Parathyroid adenoma (tissue), 2 donors: Measurements from ENCODE around the gene TESMIN.

Experiments used
- H2AFZ ChIP-seq: fragments of 300-600 bp; sonication (generic); one replicate; pipeline ENCODE4 v1.7.0; 2017; ENCODE audit warnings: antibody characterized with exemption, mild to moderate bottlenecking
- H3K27ac ChIP-seq: fragments of 300-600 bp; sonication (generic); one replicate; pipeline ENCODE4 v1.7.0; 2017
- H3K27me3 ChIP-seq: fragments of 300-600 bp; sonication (generic); one replicate; pipeline ENCODE4 v1.7.0; 2017; ENCODE audit warnings: low read length; ENCODE audit not compliant: control insufficient read depth, insufficient read depth
- H3K36me3 ChIP-seq: fragments of 300-600 bp; sonication (generic); one replicate; pipeline ENCODE4 v1.7.0; 2017; ENCODE audit warnings: low read length; ENCODE audit not compliant: control insufficient read depth, insufficient read depth
- H3K4me1 ChIP-seq: fragments of 300-600 bp; sonication (generic); one replicate; pipeline ENCODE4 v1.7.0; 2017; ENCODE audit warnings: control low read depth
- H3K4me2 ChIP-seq: fragments of 300-600 bp; sonication (generic); one replicate; pipeline ENCODE4 v1.7.0; 2017; ENCODE audit warnings: low read length
- H3K4me3 ChIP-seq: fragments of 300-600 bp; sonication (generic); one replicate; pipeline ENCODE4 v1.7.0; 2017; ENCODE audit warnings: low read depth, low read length
- H3K79me2 ChIP-seq: fragments of 300-600 bp; sonication (generic); one replicate; pipeline ENCODE4 v1.7.0; 2017; ENCODE audit warnings: control low read depth
- H3K9ac ChIP-seq: fragments of 300-600 bp; sonication (generic); one replicate; pipeline ENCODE4 v1.7.0; 2017; ENCODE audit warnings: mild to moderate bottlenecking
- H3K9me3 ChIP-seq: fragments of 300-600 bp; sonication (generic); one replicate; pipeline ENCODE4 v1.7.0; 2017; ENCODE audit warnings: low read length; ENCODE audit not compliant: control insufficient read depth
- TF ChIP-seq, protein P1 (sequence below): fragments of 300-600 bp; sonication (generic); IDR thresholded peaks from one replicate; pipeline ENCODE4 v1.7.0; 2017; ENCODE audit warnings: antibody characterized with exemption, mild to moderate bottlenecking
- donor health status: primary hyperparathyroidism.

The TESMIN gene

GRCh38 chr11:68685656-68686380 lies 65.5 kb downstream of the TESMIN start:
- H3K79me2 ChIP-seq, result no peaks in the 10 kb centered on the region
- no peaks in the 10 kb centered on the region for H3K36me3 ChIP-seq
- no peaks in the 10 kb centered on the region for H3K4me1 ChIP-seq
- H3K4me2 ChIP-seq, result no peak overlapping the region
- no peak overlapping the region for H3K4me3 ChIP-seq
- no peaks in the 10 kb centered on the region for H3K9me3 ChIP-seq
- TF ChIP-seq, protein P1, sequence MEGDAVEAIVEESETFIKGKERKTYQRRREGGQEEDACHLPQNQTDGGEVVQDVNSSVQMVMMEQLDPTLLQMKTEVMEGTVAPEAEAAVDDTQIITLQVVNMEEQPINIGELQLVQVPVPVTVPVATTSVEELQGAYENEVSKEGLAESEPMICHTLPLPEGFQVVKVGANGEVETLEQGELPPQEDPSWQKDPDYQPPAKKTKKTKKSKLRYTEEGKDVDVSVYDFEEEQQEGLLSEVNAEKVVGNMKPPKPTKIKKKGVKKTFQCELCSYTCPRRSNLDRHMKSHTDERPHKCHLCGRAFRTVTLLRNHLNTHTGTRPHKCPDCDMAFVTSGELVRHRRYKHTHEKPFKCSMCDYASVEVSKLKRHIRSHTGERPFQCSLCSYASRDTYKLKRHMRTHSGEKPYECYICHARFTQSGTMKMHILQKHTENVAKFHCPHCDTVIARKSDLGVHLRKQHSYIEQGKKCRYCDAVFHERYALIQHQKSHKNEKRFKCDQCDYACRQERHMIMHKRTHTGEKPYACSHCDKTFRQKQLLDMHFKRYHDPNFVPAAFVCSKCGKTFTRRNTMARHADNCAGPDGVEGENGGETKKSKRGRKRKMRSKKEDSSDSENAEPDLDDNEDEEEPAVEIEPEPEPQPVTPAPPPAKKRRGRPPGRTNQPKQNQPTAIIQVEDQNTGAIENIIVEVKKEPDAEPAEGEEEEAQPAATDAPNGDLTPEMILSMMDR, result no peak
- no peak overlapping the region for H3K9ac ChIP-seq
- H2AFZ ChIP-seq, result no peak overlapping the region
- no peaks in the 10 kb centered on the region for H3K27me3 ChIP-seq
- H3K27ac ChIP-seq, result no peak overlapping the region

DNA sequence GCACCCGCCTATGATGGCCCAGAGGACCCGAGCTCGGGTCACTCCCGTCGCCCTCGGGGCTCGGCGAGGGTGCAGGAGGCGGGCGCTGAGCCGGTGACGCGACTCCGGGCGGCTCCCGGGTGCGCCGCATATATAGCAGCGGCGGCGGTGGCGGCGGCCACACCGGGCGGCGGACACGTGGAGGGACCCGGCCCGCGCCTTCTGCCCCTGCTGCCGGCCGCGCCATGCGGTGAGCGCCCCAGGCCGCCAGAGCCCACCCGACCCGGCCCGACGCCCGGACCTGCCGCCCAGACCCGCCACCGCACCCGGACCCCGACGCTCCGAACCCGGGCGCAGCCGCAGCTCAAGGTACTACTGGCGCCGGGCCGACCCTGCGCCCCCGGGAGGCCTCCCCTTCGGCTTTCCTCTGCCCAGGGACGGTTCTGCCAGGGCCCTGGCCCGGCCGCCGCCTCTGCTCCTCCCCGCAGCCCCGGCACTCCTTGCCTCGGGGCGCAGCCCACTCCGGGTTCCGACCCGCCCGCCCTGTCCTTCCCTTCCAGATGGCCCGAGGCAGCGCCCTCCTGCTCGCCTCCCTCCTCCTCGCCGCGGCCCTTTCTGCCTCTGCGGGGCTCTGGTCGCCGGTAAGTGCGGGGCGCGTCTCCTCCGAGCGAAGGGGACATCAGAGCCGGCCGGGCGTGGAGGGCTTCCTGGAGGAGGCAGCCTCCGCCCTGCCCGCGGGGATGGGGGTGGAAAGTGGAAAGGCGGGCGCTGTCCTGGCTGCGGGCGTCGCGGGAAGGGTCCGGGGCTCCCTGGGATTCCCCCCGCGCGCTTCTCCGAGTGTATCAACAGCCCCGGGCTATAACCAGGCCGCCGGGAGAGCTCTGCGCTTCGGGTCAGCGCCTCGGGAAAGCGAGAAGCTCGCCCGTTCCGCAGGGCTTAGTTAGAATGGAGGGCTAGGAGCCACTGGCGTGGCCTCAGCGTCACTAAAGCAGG lies 66.6 kb downstream of the TESMIN start, which contains the start of gene GAL:
Gene GAL, plus strand, starts transcription at position 160 of the 972 bp plus-strand sequence. Its CDS starts 380 bp downstream, at position 540.
- H3K4me1 ChIP-seq, result no peaks in the 10 kb centered on the region
- no peak within 1 kb of the TSS for H3K9ac ChIP-seq
- TF ChIP-seq, protein P1, result no peak
- H3K79me2 ChIP-seq, result no peaks in the 10 kb centered on the region
- H3K9me3 ChIP-seq, result no peaks in the 10 kb centered on the region
- peak within 1 kb of the TSS; percentile 22 for H3K4me2 ChIP-seq
- no peaks in the 10 kb centered on the region for H3K27me3 ChIP-seq
- H3K36me3 ChIP-seq, result no peaks in the 10 kb centered on the region
- H2AFZ ChIP-seq, result no peak within 1 kb of the TSS
- H3K4me3 ChIP-seq, result no peak within 1 kb of the TSS
- no peak within 1 kb of the TSS for H3K27ac ChIP-seq

DNA sequence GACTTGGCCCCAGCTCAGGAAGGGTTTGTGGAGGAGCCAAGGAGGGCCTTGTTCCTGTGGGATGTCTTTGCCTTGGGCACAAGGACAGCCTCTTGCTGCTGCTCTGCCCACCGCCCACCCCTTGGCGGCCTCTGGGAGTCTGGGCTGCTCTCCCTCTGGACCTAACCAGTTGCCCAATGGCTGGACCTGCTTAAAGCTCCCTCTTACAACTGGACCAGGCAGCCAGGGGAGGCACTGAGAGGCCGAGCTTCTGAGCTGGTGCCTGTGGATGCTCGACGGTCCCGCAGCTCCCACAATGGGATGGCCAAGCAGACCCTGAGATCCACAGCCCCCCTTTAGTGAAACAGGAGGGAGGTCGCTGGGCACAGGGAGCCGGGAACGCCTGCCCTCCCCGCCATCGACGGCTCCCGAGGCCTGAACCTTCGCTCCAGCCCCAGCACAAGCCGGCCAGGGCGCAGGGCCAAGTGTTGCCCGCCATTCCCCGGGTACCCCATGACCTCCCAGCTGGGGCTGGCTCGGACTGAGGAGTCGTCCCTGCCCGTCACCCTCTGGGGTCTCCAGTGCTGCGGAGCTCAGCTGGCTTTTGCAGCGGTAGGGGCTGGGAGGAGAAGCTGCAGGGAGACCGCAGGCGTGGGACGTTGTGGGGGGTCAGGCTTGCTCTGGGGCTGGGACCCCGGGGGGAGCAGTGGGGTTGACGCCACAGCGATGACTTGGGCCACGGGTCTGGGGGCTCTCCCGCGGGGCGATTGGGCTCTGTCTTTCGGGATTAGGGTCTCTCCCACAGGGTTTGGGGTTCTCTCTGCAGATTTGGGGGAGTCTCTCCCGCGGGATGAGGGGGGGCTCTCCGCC lies 67.6 kb downstream of the TESMIN start:
- H3K27me3 ChIP-seq, result no peaks in the 10 kb centered on the region
- H3K4me3 ChIP-seq, result no peak overlapping the region
- H3K36me3 ChIP-seq, result no peaks in the 10 kb centered on the region
- no peak overlapping the region for H2AFZ ChIP-seq
- H3K79me2 ChIP-seq, result no peaks in the 10 kb centered on the region
- no peak overlapping the region for H3K9ac ChIP-seq
- no peak overlapping the region for H3K27ac ChIP-seq
- no peaks in the 10 kb centered on the region for H3K4me1 ChIP-seq
- H3K9me3 ChIP-seq, result no peaks in the 10 kb centered on the region
- H3K4me2 ChIP-seq, result no peak overlapping the region
- TF ChIP-seq, protein P1, result no peak

- H3K4me3 ChIP-seq, result no peak overlapping the region
- H3K9ac ChIP-seq, result no peak overlapping the region
- no peaks in the 10 kb centered on the region for H3K27me3 ChIP-seq
- no peak overlapping the region for H2AFZ ChIP-seq
- H3K27ac ChIP-seq, result no peak overlapping the region
- no peaks in the 10 kb centered on the region for H3K36me3 ChIP-seq
- no peaks in the 10 kb centered on the region for H3K4me1 ChIP-seq
- H3K9me3 ChIP-seq, result no peaks in the 10 kb centered on the region
- TF ChIP-seq, protein P1, result no peak
- H3K4me2 ChIP-seq, result no peak overlapping the region
- H3K79me2 ChIP-seq, result no peaks in the 10 kb centered on the region
Measured at GRCh38 chr11:68683121-68683520, 68.2 kb downstream of the TESMIN start.
